HG03280 (cell line): ENCODE measurements around the gene EPS8.

ENCODE experiments used
- ATAC-seq: cut with Tn5 transposase; IDR thresholded peaks from one replicate; pipeline ENCODE4 v1.9.1; 2021; ENCODE audit warnings: mild to moderate bottlenecking, moderate library complexity; ENCODE audit not compliant: unreplicated experiment

EPS8 gene

GRCh38 chr12:15721316-15722115 lies 67.7 kb downstream of the EPS8 start:
- ATAC-seq = no peak

DNA sequence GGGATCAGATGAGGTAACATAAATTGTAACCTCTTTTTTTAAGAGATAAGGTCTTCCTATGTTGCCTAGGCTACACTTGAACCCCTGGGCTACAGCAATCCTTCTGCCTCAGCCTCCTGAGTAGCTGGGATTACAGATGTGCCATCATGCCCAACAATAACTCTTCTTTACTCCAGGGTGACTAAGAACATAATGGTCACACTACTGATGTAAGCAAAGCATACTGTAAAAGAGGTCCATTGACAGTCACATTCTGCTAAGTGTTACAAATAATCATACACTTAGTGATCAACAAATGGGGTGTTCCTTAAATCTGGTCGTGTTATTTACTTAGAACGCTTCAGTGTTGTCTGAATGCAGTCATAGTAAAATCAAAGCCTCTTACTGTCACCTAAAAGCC lies 68.9 kb downstream of the EPS8 start:
- ATAC-seq = no peak

DNA sequence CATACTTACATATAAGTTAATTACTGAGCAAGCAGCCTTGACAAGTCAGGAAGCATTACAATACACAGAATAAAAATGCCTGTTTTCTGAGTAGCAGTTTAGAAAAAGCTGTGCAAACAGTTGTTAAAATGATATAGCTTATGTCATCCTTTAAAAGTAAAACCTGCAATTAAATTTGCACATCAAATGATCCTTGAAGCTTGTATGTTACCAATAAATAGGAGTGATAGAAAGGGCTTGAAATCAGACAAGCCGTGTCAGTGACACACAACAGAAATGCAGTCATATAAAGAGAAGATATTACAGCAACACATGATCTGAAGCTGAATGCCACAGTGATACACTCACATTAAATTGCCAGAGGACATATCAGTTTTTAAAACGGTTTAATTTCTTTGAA lies 70.0 kb downstream of the EPS8 start:
- ATAC-seq = no peak

DNA sequence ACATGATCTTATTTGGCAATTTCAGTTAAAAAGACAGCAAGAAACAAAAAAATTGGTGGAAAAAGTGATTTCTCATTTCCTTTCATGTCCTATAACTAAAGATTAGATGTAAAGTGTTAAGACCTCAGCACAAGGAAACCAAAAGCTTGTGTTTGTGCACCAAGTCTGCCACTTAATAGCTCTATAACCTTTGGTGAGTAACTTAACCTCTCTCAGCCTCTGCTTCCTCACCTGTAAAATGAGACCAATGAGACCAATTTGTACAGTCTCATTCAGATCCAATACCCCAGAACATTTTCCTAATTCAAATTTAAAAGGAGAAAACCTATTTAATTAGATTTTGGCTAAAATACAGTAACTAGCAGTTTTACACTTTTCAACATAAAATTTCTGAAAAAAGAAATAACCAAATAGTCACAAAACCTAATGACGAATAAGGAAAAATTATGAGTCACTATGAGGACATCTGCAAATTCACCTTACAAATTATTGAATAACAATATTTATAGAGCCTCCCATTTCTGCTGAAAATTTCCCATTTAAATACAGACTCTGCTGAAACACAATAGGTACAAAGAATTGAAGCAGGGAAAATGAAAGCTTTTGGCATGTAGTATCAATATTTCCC lies 71.1 kb downstream of the EPS8 start:
- ATAC-seq = no peak

- ATAC-seq = no peak
Measured at GRCh38 chr12:15716581-15716980, 72.6 kb downstream of the EPS8 start.

DNA sequence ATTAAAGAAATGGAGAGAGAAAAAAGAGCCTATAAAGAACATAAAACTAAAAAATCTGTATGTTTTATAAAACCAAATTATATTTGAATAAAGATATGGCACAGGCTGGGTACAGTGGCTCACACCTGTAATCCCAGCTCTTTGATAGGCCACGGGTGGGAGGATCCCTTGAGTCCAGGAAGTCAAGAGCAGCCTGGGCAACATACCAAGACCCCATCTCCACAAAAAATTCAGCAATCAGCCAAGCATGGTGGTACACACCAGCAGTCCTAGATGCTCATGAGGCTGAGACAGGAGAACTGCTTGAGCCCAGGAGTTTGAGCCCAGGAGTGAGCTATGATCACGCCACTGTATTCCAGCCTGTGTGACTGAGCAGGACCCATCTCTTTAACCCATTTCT lies 74.9 kb downstream of the EPS8 start:
- ATAC-seq = no peak

GRCh38 chr12:15712823-15713660 lies 76.1 kb downstream of the EPS8 start:
- no peak for ATAC-seq

- no peak for ATAC-seq
Measured at GRCh38 chr12:15712160-15712559, 77.0 kb downstream of the EPS8 start.

DNA sequence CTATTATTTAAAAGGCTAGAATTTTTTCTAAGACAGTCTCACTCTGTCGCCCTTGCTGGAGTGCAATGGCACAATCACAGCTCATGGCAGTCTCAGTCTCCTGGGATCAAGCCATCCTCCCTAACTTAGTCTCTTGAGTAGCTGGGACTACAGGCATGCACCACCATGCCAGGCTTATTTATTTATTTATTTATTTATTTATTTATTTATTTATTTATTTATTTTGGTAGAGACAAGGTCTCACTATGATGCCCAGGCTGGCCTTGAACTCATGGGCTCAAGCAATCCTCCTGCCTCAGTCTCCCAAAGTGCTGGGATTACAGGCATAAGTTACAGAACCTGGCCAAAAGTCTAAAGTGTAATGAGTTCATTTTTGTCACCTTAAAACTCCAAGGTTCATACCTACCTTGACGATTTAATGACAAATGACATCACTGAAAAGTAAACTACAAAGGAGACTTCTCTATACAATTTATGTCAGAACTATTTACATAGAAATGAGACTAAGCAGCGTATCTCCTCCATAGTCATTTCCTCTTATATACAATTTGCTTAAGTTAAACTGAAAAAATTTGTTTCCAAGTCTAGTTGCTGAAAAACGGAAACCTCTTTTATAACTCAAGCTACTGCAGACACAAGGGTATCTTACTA lies 78.2 kb downstream of the EPS8 start:
- ATAC-seq = no peak

DNA sequence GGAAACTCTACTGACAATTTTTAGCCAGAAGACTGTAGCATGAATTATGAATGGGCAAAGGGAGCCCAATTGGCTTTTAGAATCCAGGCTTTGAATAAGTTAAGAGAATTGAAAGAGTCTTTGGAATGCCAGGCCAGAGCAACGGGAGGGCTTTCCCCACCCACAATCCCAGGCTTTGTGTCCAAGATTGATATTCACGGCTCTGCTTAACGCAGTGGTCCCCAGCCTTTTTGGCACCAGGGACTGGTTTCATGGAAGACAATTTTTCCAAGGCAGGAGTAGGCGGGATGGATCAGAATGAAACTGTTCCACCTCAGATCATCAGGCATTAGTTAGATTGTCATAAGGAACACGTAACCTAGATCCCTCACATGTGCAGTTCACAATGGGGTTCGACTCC lies 79.6 kb downstream of the EPS8 start:
- no peak for ATAC-seq

GRCh38 chr12:15708396-15709076 lies 80.7 kb downstream of the EPS8 start:
- no peak for ATAC-seq

DNA sequence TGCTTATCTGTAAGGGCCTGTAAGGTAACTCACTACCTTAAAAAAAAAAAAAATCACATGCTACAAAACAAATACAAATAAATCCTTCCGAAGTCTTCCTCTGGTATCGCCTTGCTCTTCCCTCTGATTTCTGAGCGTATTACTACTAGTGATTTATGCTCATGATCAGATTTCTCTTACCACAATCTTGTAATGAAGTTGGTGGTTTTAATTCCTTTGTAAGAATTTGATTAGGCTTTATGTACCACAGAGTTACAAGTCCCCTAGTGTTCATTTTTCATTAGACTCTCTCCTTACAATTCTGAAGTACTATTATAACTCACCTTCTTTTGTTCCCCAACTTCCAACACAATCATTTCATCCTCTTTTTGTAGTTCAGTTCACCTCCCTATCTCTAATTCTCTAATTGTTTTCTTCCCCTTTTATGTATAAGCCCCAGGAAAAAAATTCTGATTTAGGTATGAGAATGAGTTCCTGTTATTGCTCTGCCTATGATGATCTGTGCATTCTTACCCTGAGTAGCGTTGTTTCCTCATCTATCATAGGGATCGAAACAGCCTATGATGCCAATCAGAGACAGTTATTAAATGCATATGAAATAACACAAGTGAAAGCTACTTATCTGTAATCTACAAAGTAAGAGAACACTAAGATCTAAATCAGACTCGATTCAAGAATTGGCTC lies 81.5 kb downstream of the EPS8 start:
- no peak for ATAC-seq

DNA sequence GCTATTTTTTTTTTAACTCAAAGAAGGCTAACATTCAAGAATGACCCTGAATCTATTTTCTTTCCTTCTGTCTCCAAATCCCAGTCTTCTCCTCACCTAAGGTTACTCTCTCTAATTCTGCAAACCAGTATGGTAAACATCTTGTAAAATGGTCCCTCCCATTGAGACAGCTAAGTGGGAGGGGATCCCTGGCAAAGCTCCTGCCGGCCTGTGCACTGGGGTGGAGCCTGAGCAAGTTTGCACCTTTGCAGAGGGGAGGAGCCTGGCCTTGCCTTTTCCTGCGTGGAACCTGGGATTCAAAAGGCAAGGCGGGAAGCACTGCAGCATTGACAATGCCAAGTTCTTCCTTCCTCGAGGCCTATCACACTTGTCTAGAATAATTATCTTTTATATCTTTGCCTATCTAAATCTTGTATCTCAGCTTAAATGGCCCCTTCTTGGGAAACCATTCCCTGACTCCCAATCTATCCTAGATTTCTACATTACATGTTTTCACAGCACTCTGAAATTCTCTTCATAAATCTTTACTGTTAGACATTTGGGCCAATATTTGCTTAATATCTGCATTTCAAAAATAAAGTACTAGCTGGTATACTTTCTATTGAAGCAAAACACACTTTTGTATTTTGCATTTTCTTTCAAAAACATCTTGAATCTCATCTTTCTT lies 83.0 kb downstream of the EPS8 start:
- ATAC-seq = no peak

DNA sequence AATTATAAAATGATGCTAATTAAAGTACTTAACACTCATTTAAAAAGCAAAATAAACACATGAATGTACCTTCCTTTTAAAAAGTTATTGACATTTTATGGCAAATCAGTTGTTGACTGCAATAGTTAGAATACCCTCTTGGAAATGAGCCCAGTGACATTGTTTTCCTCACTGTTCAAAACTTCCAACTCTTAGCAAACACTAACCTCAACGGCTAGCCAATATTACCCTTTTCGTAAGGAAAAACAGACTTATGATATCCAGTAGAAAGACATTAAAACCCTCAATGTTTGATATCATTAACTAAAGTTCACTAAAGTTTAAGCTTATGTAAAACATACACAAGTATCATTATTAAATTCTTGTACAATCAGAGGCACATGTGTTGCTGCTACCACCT lies 83.6 kb downstream of the EPS8 start:
- ATAC-seq = no peak

- ATAC-seq = no peak
Measured at GRCh38 chr12:15702276-15702675, 86.9 kb downstream of the EPS8 start.

DNA sequence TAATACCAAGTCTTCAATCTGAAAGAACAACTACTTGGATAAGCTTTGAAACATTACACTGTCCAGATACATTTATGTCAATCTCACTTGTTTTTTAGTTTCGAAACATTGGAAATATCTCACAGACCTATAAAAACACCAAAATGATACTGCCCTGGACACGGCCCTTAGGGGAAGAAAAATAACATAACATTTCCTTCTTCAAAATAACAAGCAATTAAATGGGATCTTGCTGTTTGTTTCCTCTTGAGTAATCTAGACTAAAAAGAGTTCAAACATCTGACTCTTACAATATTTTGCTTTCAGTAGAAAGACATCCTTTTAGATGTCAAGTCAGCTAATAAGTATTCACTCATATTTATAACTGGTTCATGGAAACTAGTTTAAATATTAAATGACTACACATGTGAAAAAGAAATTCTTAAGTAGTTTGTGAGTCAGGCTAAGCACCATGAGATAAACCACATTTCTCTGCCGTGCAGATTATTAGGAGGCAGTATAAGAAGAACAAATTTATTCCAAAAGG lies 87.5 kb downstream of the EPS8 start:
- no peak for ATAC-seq

GRCh38 chr12:15701206-15701605 lies 88.0 kb downstream of the EPS8 start:
- peak; percentile 45 for ATAC-seq

DNA sequence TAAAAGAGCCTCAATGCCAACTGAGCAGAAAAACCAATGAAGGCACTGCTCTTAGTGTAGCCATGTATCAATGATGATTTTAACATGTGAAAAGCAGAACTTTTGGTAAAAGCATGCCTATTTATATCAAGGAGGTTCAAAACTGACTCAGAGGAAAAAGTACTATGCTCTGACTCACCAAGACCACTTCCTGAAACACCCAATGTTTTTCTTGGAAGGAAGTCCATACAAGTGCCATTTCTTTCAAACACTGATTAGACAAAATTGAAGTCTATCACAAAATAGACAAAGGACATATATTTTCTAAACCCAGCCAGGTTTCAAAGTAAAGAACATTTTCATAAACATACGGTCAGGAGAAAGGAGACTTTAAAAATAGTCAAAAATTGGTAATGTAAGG lies 88.6 kb downstream of the EPS8 start:
- no peak for ATAC-seq

- no peak for ATAC-seq
Measured at GRCh38 chr12:15699886-15700285, 89.3 kb downstream of the EPS8 start.
